Panc1 (cell line): ENCODE measurements around the gene LHX4. TPM values are rescaled to one million over a fixed set of nuclear protein-coding genes. Genes with fewer than 3 reads are reported as not detected.

ENCODE experiments used
- ATAC-seq: fragments of 200-7000 bp; cut with Tn5 transposase; 2 replicates; pipeline ENCODE4 v1.9.1; 2020; ENCODE audit warnings: mild to moderate bottlenecking, moderate library complexity
- BruUV-seq: library from RNA; stranded (reverse); fragments of 400-500 nt; replicated peaks from 2 replicates; lab custom pipeline; 2021; lab: Mats Ljungman, UMichigan
- CTCF ChIA-PET: fragments of 300-600 bp; sonication (Branson Sonifier 250); formaldehyde crosslinking; loops from one replicate; lab custom pipeline; 2022; ENCODE audit warnings: antibody characterized with exemption; lab: Charles Lee
- POLR2A ChIA-PET: fragments of 300-600 bp; sonication (Branson Sonifier 250); formaldehyde crosslinking; loops from one replicate; lab custom pipeline; 2022; ENCODE audit warnings: antibody characterized with exemption; lab: Charles Lee
- DNase-seq: peaks from one replicate; pipeline ENCODE4 v3.0.0-alpha.2; 2010; ENCODE audit warnings: low read depth, low spot score
- H3K27ac ChIP-seq: 2 replicates; pipeline ENCODE4 v1.5.1; 2011; ENCODE audit warnings: mild to moderate bottlenecking, low read length, inconsistent platforms
- H3K27me3 ChIP-seq: fragments of 200-500 bp; sonication (Bioruptor generic); 2 replicates; pipeline ENCODE4 v1.6.0; 2014; ENCODE audit warnings: low read length, inconsistent platforms; ENCODE audit not compliant: control insufficient read depth, insufficient read depth
- H3K36me3 ChIP-seq: fragments of 200-500 bp; sonication (Bioruptor generic); 2 replicates; pipeline ENCODE4 v1.5.1; 2014; ENCODE audit warnings: inconsistent platforms, mild to moderate bottlenecking, low read length, moderate library complexity; ENCODE audit not compliant: control insufficient read depth, insufficient read depth
- H3K4me1 ChIP-seq: 2 replicates; pipeline ENCODE4 v1.5.1; 2011; ENCODE audit warnings: inconsistent platforms, mild to moderate bottlenecking, low read length, moderate library complexity; ENCODE audit not compliant: control insufficient read depth, insufficient read depth
- H3K4me3 ChIP-seq, 2 experiments: 2 replicates each; pipeline ENCODE4 v1.5.1; 2011 to 2012; ENCODE audit warnings: low read depth in 2 of 2, low read length in 2 of 2, mild to moderate bottlenecking in 2 of 2, inconsistent platforms in 1 of 2, moderate library complexity in 1 of 2
- H3K9me3 ChIP-seq: fragments of 200-500 bp; sonication (Bioruptor generic); 2 replicates; pipeline ENCODE4 v1.5.1; 2014; ENCODE audit warnings: low read depth, mild to moderate bottlenecking, inconsistent platforms, low read length, moderate library complexity; ENCODE audit not compliant: control insufficient read depth, insufficient read depth
- POLR2AphosphoS5 ChIP-seq: IDR thresholded peaks from 2 replicates; pipeline ENCODE4 v1.6.1; 2012; ENCODE audit warnings: mild to moderate bottlenecking, low read depth, low read length, moderate library complexity
- SIN3A ChIP-seq: IDR thresholded peaks from 2 replicates; pipeline ENCODE4 v1.6.1; 2012; ENCODE audit warnings: low read depth, mild to moderate bottlenecking, low read length, moderate library complexity, borderline replicate concordance; ENCODE audit not compliant: insufficient read depth
- TCF7L2 ChIP-seq: IDR thresholded peaks from 2 replicates; pipeline ENCODE4 v1.6.1; 2011; ENCODE audit warnings: mild to moderate bottlenecking, low read depth, low read length, inconsistent platforms
- in situ Hi-C: cut with HindIII; loops from 2 replicates; pipeline ENCODE4 v1.10.0; 2016; ENCODE audit warnings: low sequenced_read_pairs, low pct_unique_long_range_greater_than_20kb
- intact Hi-C: fragments of 100-400 bp; cut with micrococcal nuclease; formaldehyde crosslinking; loops from one replicate; pipeline ENCODE4 v1.10.0; 2022; ENCODE audit not compliant: unreplicated experiment
- total RNA-seq: library from RNA; stranded (reverse); gene quantifications from one replicate; pipeline ENCODE4 v1.2.1, GENCODE V29; 2021; ENCODE audit not compliant: unreplicated experiment
- TF ChIP-seq, protein P1 (sequence below): fragments of 450-650 bp; IDR thresholded peaks from 2 replicates; pipeline ENCODE4 v1.5.1; 2017; ENCODE audit warnings: mild to moderate bottlenecking
- TF ChIP-seq, protein P2 (sequence below), 2 experiments: IDR thresholded peaks; 2 replicates each; pipeline ENCODE4 v1.6.1; 2011 to 2012; ENCODE audit warnings: low read depth in 2 of 2, control low read depth in 1 of 2, low read length in 1 of 2, mild to moderate bottlenecking in 1 of 2, moderate library complexity in 1 of 2; ENCODE audit not compliant: insufficient read depth in 1 of 2

The LHX4 gene
- total RNA-seq, 1 experiment from 2014 or later: 0.72 TPM

DNA sequence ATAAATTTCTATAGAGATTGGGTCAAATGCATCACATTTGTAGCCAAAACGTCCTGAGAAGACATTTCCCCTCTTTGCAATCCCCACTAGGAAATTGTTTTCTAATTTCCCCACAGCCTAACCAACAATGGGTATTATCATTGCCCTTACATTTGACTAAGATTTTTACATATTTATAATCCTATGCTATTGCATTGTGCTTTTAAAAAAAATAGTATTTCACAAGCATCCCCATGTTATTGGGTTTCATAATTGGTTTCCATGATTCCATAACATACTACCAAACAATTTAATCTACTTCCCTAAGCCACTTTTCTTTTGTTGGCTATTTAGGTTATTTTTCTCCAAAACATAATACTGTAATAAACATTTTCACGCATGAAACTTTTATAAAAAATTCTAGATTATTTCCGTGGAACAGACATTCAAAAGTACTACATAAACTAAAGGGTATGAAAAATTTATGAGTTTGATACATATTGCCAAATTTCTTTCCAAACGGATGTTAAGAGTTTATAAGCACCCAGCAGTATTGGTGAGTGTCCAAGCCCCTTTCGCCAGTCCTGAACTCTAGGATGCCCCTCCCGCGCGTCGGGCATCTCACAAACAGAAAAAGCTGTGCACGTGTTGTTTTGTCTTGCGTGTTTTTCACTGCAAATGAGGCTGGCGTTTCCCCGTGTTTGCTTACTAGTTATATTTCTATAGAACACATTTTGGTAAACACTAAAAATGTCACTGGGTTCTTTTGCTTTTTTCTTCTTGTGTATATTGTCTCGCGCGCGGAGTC lies 2.0 kb upstream of the LHX4 start:
- no TSS peak for BruUV-seq
- intact Hi-C loops: no loop called here
- no peak for ATAC-seq
- CTCF ChIA-PET: no interaction called here
- Histone ChIP-seq H3K36me3 (no peaks in the 10 kb centered on the region), H3K4me3 (no peak overlapping the region), H3K27ac (no peak overlapping the region), H3K4me1 (peaks cover 7% of the 10 kb centered on the region), H3K27me3 (peaks cover 25% of the 10 kb centered on the region), H3K9me3 (no peaks in the 10 kb centered on the region)
- TF ChIP-seq, protein P1, sequence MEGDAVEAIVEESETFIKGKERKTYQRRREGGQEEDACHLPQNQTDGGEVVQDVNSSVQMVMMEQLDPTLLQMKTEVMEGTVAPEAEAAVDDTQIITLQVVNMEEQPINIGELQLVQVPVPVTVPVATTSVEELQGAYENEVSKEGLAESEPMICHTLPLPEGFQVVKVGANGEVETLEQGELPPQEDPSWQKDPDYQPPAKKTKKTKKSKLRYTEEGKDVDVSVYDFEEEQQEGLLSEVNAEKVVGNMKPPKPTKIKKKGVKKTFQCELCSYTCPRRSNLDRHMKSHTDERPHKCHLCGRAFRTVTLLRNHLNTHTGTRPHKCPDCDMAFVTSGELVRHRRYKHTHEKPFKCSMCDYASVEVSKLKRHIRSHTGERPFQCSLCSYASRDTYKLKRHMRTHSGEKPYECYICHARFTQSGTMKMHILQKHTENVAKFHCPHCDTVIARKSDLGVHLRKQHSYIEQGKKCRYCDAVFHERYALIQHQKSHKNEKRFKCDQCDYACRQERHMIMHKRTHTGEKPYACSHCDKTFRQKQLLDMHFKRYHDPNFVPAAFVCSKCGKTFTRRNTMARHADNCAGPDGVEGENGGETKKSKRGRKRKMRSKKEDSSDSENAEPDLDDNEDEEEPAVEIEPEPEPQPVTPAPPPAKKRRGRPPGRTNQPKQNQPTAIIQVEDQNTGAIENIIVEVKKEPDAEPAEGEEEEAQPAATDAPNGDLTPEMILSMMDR: no peak
- TF ChIP-seq POLR2AphosphoS5 (no peak), SIN3A (no peak), TCF7L2 (no peak)
- TF ChIP-seq, protein P2, sequence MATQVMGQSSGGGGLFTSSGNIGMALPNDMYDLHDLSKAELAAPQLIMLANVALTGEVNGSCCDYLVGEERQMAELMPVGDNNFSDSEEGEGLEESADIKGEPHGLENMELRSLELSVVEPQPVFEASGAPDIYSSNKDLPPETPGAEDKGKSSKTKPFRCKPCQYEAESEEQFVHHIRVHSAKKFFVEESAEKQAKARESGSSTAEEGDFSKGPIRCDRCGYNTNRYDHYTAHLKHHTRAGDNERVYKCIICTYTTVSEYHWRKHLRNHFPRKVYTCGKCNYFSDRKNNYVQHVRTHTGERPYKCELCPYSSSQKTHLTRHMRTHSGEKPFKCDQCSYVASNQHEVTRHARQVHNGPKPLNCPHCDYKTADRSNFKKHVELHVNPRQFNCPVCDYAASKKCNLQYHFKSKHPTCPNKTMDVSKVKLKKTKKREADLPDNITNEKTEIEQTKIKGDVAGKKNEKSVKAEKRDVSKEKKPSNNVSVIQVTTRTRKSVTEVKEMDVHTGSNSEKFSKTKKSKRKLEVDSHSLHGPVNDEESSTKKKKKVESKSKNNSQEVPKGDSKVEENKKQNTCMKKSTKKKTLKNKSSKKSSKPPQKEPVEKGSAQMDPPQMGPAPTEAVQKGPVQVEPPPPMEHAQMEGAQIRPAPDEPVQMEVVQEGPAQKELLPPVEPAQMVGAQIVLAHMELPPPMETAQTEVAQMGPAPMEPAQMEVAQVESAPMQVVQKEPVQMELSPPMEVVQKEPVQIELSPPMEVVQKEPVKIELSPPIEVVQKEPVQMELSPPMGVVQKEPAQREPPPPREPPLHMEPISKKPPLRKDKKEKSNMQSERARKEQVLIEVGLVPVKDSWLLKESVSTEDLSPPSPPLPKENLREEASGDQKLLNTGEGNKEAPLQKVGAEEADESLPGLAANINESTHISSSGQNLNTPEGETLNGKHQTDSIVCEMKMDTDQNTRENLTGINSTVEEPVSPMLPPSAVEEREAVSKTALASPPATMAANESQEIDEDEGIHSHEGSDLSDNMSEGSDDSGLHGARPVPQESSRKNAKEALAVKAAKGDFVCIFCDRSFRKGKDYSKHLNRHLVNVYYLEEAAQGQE (IDR thresholded peaks at IDR 0.05; ENCODE audit: insufficient read depth in 1 of 2, low read depth in 2 of 2, low read length in 1 of 2): no peak
- POLR2A ChIA-PET: no interaction called here
- DNase-seq: no peak
- in situ Hi-C loops: no loop called here

DNA sequence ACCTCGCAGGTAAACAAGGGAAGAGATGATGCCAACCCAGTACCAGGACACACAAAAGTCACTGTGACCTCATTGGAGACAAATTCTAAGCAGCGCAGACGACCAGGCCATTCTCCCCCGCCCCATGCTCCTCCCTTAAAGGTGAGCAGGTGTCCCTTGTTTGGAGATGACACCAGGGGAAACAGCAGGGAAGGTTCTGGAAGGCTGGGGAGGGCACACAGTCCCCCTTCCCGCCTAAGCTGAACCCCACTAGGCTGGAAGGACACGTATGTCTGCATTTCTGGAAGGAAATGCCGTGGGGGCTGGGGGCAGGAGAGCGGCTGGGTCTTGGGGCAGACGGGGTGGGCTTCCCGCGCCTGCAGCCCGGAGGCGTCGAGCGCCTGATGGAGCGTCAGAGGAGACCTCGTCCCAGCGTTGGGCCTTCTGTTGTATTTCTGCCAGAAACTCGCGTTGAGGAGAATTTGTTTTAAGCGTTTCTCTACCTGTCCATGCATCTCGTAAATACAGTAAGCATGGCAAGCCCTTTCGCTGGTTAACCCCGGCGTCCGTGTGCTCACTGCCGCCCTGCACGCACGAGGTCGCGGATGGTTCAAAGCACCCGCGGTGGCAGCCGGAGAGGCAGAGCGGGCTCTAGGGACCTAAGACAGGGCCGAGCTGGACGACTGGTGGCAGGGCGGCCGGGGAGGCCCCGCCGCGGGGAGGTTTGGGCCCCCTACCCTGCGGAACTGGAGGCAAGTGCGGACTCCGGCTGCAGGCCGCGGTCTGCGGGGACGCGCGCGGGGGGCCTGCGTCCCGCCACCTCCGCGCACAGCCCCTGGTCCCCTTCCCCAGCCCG lies 1.2 kb upstream of the LHX4 start:
- ChIA-PET CTCF (no interaction called here), POLR2A (no interaction called here)
- TF ChIP-seq, protein P1: no peak
- peak; percentile 85 for TF ChIP-seq TCF7L2
- TF ChIP-seq SIN3A: no peak
- DNase-seq: no peak
- Histone ChIP-seq H3K9me3 (no peaks in the 10 kb centered on the region), H3K27me3 (peaks cover 25% of the 10 kb centered on the region), H3K36me3 (no peaks in the 10 kb centered on the region), H3K27ac (no peak overlapping the region), H3K4me3 (peak overlapping the region; percentile 51 to 71), H3K4me1 (peaks cover 7% of the 10 kb centered on the region)
- BruUV-seq: no TSS peak
- in situ Hi-C loops (no loop called here), intact Hi-C loops (no loop called here)
- peak; percentile 41 for ATAC-seq
